Right atrium auricular region (tissue), 2 donors: Measurements from ENCODE around the gene POLR3B. TPM values are rescaled to one million over a fixed set of nuclear protein-coding genes. Genes with fewer than 3 reads are reported as not detected.

Experiments used
- DNase-seq: peaks from one replicate; pipeline ENCODE4 v3.0.0-alpha.2; 2019; ENCODE audit warnings: low spot score
- H3K27ac ChIP-seq, 2 donors: fragments of 200-600 bp; sonication (generic); 1 replicate in 1 of 2; 2 replicates in 1 of 2; pipeline ENCODE4 v1.5.1; 2016 to 2019
- H3K27me3 ChIP-seq, 2 donors: fragments of 200-600 bp; sonication (generic); one replicate each; pipeline versions ENCODE4 v1.5.1 to v1.6.0; 2017 to 2019
- H3K36me3 ChIP-seq: fragments of 200-600 bp; sonication (generic); one replicate; pipeline ENCODE4 v1.5.1; 2016
- H3K4me1 ChIP-seq, 2 donors: fragments of 200-600 bp; sonication (generic); one replicate each; pipeline versions ENCODE4 v1.5.1 to v1.6.0; 2017 to 2019
- H3K4me3 ChIP-seq, 2 donors: fragments of 200-600 bp; sonication (generic); 1 replicate in 1 of 2; 2 replicates in 1 of 2; pipeline ENCODE4 v1.5.1; 2017 to 2019; ENCODE audit warnings: mild to moderate bottlenecking in 1 of 2, moderate library complexity in 1 of 2
- H3K9me3 ChIP-seq, 2 donors: fragments of 200-600 bp; sonication (generic); one replicate each; pipeline ENCODE4 v1.5.1; 2019
- CTCF ChIP-seq, 2 donors: fragments of 200-600 bp; sonication (generic); IDR thresholded peaks; one replicate each; pipeline ENCODE4 v1.5.1; 2019; ENCODE audit warnings: antibody characterized with exemption in 2 of 2
- total RNA-seq, 2 donors: library from RNA; depleted of rRNA; stranded (reverse); fragments of >200 nt; gene quantifications; one replicate each; pipeline ENCODE4 v1.1.0, GENCODE V29; 2016

The POLR3B gene
- total RNA-seq, 2 donors from 2014 or later, result 6.0 to 10.7 TPM

GRCh38 chr12:106480251-106480650 is 122.7 kb downstream of the POLR3B start:
- Histone ChIP-seq H3K4me1 (no peaks in the 10 kb centered on the region), H3K4me3 (no peak overlapping the region), H3K27me3 (no peaks in the 10 kb centered on the region), H3K36me3 (no peaks in the 10 kb centered on the region), H3K27ac (no peak overlapping the region), H3K9me3 (no peaks in the 10 kb centered on the region)
- TF ChIP-seq CTCF (IDR thresholded peaks at IDR 0.05), result no peak
- DNase-seq, result no peak

GRCh38 chr12:106481246-106481645 is 123.7 kb downstream of the POLR3B start:
- Histone ChIP-seq H3K27ac (no peak overlapping the region), H3K27me3 (no peaks in the 10 kb centered on the region), H3K4me1 (no peaks in the 10 kb centered on the region), H3K4me3 (no peak overlapping the region), H3K36me3 (no peaks in the 10 kb centered on the region), H3K9me3 (no peaks in the 10 kb centered on the region)
- no peak for DNase-seq
- no peak for TF ChIP-seq CTCF (IDR thresholded peaks at IDR 0.05)

- H3K27me3 ChIP-seq, result no peaks in the 10 kb centered on the region
- no peak overlapping the region for H3K4me3 ChIP-seq
- no peak overlapping the region for H3K27ac ChIP-seq
- no peak for DNase-seq
- no peaks in the 10 kb centered on the region for H3K36me3 ChIP-seq
- TF ChIP-seq CTCF (IDR thresholded peaks at IDR 0.05), result no peak
- H3K9me3 ChIP-seq, result no peaks in the 10 kb centered on the region
- H3K4me1 ChIP-seq, result no peaks in the 10 kb centered on the region
Observed at GRCh38 chr12:106487664-106488063, 130.1 kb downstream of the POLR3B start.

GRCh38 chr12:106488884-106489283 is 131.3 kb downstream of the POLR3B start:
- Histone ChIP-seq H3K4me3 (no peak overlapping the region), H3K36me3 (no peaks in the 10 kb centered on the region), H3K27me3 (no peaks in the 10 kb centered on the region), H3K27ac (no peak overlapping the region), H3K9me3 (no peaks in the 10 kb centered on the region), H3K4me1 (no peaks in the 10 kb centered on the region)
- no peak for TF ChIP-seq CTCF (IDR thresholded peaks at IDR 0.05)
- no peak for DNase-seq

- H3K36me3 ChIP-seq, result no peaks in the 10 kb centered on the region
- no peak for DNase-seq
- no peak overlapping the region for H3K27ac ChIP-seq
- H3K27me3 ChIP-seq, result no peaks in the 10 kb centered on the region
- no peaks in the 10 kb centered on the region for H3K4me1 ChIP-seq
- H3K4me3 ChIP-seq, result no peak overlapping the region
- no peaks in the 10 kb centered on the region for H3K9me3 ChIP-seq
- TF ChIP-seq CTCF (IDR thresholded peaks at IDR 0.05), result no peak
Observed at GRCh38 chr12:106490264-106490663, 132.7 kb downstream of the POLR3B start.

GRCh38 chr12:106492857-106493256 is 135.3 kb downstream of the POLR3B start:
- peaks cover 0 to under 1% of the 10 kb centered on the region in 2 donors for H3K4me1 ChIP-seq
- H3K36me3 ChIP-seq, result peaks cover 13% of the 10 kb centered on the region

More at GRCh38 chr12:106492857-106493256, 135.3 kb downstream of the POLR3B start:
- Histone ChIP-seq H3K9me3 (no peaks in the 10 kb centered on the region), H3K27me3 (no peaks in the 10 kb centered on the region), H3K4me3 (no peak overlapping the region), H3K27ac (no peak overlapping the region)
- TF ChIP-seq CTCF (IDR thresholded peaks at IDR 0.05), result no peak
- DNase-seq, result no peak
